ENCODE results near the gene GPR21.

GPR21 gene

GRCh38 chr9:122998448-122998847 lies 35.0 kb upstream of the GPR21 start:
- TF ChIP-seq CTCF (IDR thresholded peaks at IDR 0.05; ENCODE audit: extremely low read depth, insufficient read depth, missing control alignments), result no peak
- in situ Hi-C loops (cut with MboI; ENCODE audit: low pct_unique_long_range_greater_than_20kb, low sequenced_read_pairs, unreplicated experiment), result no loop called here
- DNase-seq (ENCODE audit: low spot score), result no peak

- no peak for TF ChIP-seq CTCF (IDR thresholded peaks at IDR 0.05; ENCODE audit: extremely low read depth, insufficient read depth, missing control alignments)
- no peak for DNase-seq (ENCODE audit: low spot score)
- in situ Hi-C loops (cut with MboI; ENCODE audit: low pct_unique_long_range_greater_than_20kb, low sequenced_read_pairs, unreplicated experiment), result no loop called here
Measured at GRCh38 chr9:123000371-123001068, 32.9 kb upstream of the GPR21 start.

GRCh38 chr9:123002754-123003153 lies 30.7 kb upstream of the GPR21 start:
- DNase-seq (ENCODE audit: low spot score), result no peak

GRCh38 chr9:123003466-123003865 lies 30.0 kb upstream of the GPR21 start:
- no peak for DNase-seq (ENCODE audit: low spot score)
- in situ Hi-C loops (cut with MboI; ENCODE audit: low pct_unique_long_range_greater_than_20kb, low sequenced_read_pairs, unreplicated experiment), result no loop called here
- TF ChIP-seq CTCF (IDR thresholded peaks at IDR 0.05; ENCODE audit: extremely low read depth, insufficient read depth, missing control alignments), result no peak

More at GRCh38 chr9:123002754-123003153, 30.7 kb upstream of the GPR21 start:
- in situ Hi-C loops (cut with MboI; ENCODE audit: low pct_unique_long_range_greater_than_20kb, low sequenced_read_pairs, unreplicated experiment), result no loop called here
- no peak for TF ChIP-seq CTCF (IDR thresholded peaks at IDR 0.05; ENCODE audit: extremely low read depth, insufficient read depth, missing control alignments)

GRCh38 chr9:123005964-123006363 lies 27.5 kb upstream of the GPR21 start:
- no peak for DNase-seq (ENCODE audit: low spot score)
- in situ Hi-C loops (cut with MboI; ENCODE audit: low pct_unique_long_range_greater_than_20kb, low sequenced_read_pairs, unreplicated experiment), result no loop called here
- TF ChIP-seq CTCF (IDR thresholded peaks at IDR 0.05; ENCODE audit: extremely low read depth, insufficient read depth, missing control alignments), result no peak

GRCh38 chr9:123007269-123007668 lies 26.2 kb upstream of the GPR21 start:
- no peak for DNase-seq (ENCODE audit: low spot score)
- in situ Hi-C loops (cut with MboI; ENCODE audit: low pct_unique_long_range_greater_than_20kb, low sequenced_read_pairs, unreplicated experiment), result no loop called here
- no peak for TF ChIP-seq CTCF (IDR thresholded peaks at IDR 0.05; ENCODE audit: extremely low read depth, insufficient read depth, missing control alignments)

All from GM13977 (cell line).